Astrocyte (in vitro differentiated cells and primary cell): Measurements from ENCODE around the gene SPAG9. TPM values are rescaled to one million over a fixed set of nuclear protein-coding genes. Genes with fewer than 3 reads are reported as not detected.

Experiments used
- DNase-seq: peaks from one replicate; pipeline ENCODE4 v3.0.0-alpha.2; 2010; ENCODE audit warnings: low read depth
- FAIRE-seq: peaks from 2 replicates; lab custom pipeline; 2011; peaks lifted over from hg19 to GRCh38; lab: Jason Lieb, UNC
- H2AFZ ChIP-seq: 2 replicates; pipeline ENCODE4 v1.6.0; 2012; ENCODE audit warnings: low read depth, low read length, inconsistent platforms
- H3K27ac ChIP-seq: 2 replicates; pipeline ENCODE4 v1.5.1; 2011; ENCODE audit warnings: low read depth, low read length, inconsistent platforms
- H3K27me3 ChIP-seq: 2 replicates; pipeline ENCODE4 v1.6.0; 2011; ENCODE audit warnings: low read length, inconsistent platforms; ENCODE audit not compliant: insufficient read depth
- H3K36me3 ChIP-seq: 2 replicates; pipeline ENCODE4 v1.5.1; 2011; ENCODE audit warnings: low read length, inconsistent platforms; ENCODE audit not compliant: insufficient read depth
- H3K4me1 ChIP-seq: 2 replicates; pipeline ENCODE4 v1.5.1; 2011; ENCODE audit warnings: low read length, inconsistent platforms; ENCODE audit not compliant: insufficient read depth
- H3K4me2 ChIP-seq: 2 replicates; pipeline ENCODE4 v1.6.0; 2012; ENCODE audit warnings: low read length, inconsistent platforms
- H3K4me3 ChIP-seq: 2 replicates; pipeline ENCODE4 v1.5.1; 2011; ENCODE audit warnings: low read depth, mild to moderate bottlenecking, low read length, inconsistent platforms; ENCODE audit not compliant: insufficient read depth
- H3K79me2 ChIP-seq: 2 replicates; pipeline ENCODE4 v1.6.0; 2012; ENCODE audit warnings: mild to moderate bottlenecking, low read length, inconsistent platforms; ENCODE audit not compliant: insufficient read depth
- H3K9ac ChIP-seq: 2 replicates; pipeline ENCODE4 v1.6.0; 2012; ENCODE audit warnings: mild to moderate bottlenecking, low read length, inconsistent platforms
- H3K9me3 ChIP-seq: 2 replicates; pipeline ENCODE4 v1.5.1; 2012; ENCODE audit warnings: low read depth, mild to moderate bottlenecking, low read length, inconsistent platforms; ENCODE audit not compliant: insufficient read depth
- H4K20me1 ChIP-seq: 2 replicates; pipeline ENCODE4 v1.6.0; 2012; ENCODE audit warnings: low read length, inconsistent platforms; ENCODE audit not compliant: insufficient read depth
- H3K27ac Mint-ChIP-seq: one replicate; pipeline ENCODE4 v1.8.0; 2021; ENCODE audit warnings: mild to moderate bottlenecking, mixed read lengths; ENCODE audit not compliant: unreplicated experiment
- H3K27me3 Mint-ChIP-seq: one replicate; pipeline ENCODE4 v1.8.0; 2021; ENCODE audit warnings: low read depth, mixed read lengths; ENCODE audit not compliant: unreplicated experiment
- H3K36me3 Mint-ChIP-seq: one replicate; pipeline ENCODE4 v1.8.0; 2021; ENCODE audit warnings: low read depth, mixed read lengths; ENCODE audit not compliant: unreplicated experiment
- H3K4me1 Mint-ChIP-seq: one replicate; pipeline ENCODE4 v1.8.0; 2021; ENCODE audit warnings: low read depth, mixed read lengths; ENCODE audit not compliant: unreplicated experiment
- H3K4me3 Mint-ChIP-seq: one replicate; pipeline ENCODE4 v1.8.0; 2021; ENCODE audit warnings: mild to moderate bottlenecking, moderate library complexity, mixed read lengths; ENCODE audit not compliant: unreplicated experiment
- H3K9me3 Mint-ChIP-seq: one replicate; pipeline ENCODE4 v1.8.0; 2021; ENCODE audit warnings: mild to moderate bottlenecking, mixed read lengths; ENCODE audit not compliant: unreplicated experiment
- EZH2 ChIP-seq: IDR thresholded peaks from 2 replicates; pipeline ENCODE4 v1.6.1; 2012; ENCODE audit warnings: mild to moderate bottlenecking, low read length, inconsistent platforms; ENCODE audit not compliant: insufficient read depth
- total RNA-seq: library from RNA; stranded (reverse); gene quantifications from 2 replicates; pipeline ENCODE4 v1.2.1, GENCODE V29; 2021
- TF ChIP-seq, protein P1 (sequence below): IDR thresholded peaks from 2 replicates; pipeline ENCODE4 v1.5.1; 2011; ENCODE audit warnings: low read depth, mild to moderate bottlenecking, inconsistent platforms, low read length, moderate library complexity; ENCODE audit not compliant: insufficient read depth

SPAG9 gene
- total RNA-seq, 1 donor from 2014 or later = 102 TPM

DNA sequence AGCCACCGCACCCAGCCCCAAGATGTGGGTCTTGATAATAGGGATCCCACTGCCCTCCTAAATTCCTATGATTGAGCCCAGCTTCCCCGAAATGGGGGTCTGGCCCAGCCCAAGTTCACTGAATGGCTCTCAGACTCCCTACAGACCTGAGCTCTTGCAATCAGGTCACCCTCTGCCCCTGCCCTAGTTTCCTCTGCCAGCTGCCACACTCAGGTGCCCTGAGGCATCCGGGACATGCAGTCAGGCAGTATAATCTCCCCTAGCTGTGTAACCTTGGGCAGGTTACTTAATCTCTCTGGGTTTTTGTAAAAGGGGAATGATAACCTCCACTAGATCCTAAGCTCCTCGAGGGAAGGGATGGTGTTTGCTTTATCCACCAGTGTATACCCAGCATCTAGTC is 193.4 kb downstream of the SPAG9 start:
- no peak for TF ChIP-seq EZH2
- TF ChIP-seq, protein P1, sequence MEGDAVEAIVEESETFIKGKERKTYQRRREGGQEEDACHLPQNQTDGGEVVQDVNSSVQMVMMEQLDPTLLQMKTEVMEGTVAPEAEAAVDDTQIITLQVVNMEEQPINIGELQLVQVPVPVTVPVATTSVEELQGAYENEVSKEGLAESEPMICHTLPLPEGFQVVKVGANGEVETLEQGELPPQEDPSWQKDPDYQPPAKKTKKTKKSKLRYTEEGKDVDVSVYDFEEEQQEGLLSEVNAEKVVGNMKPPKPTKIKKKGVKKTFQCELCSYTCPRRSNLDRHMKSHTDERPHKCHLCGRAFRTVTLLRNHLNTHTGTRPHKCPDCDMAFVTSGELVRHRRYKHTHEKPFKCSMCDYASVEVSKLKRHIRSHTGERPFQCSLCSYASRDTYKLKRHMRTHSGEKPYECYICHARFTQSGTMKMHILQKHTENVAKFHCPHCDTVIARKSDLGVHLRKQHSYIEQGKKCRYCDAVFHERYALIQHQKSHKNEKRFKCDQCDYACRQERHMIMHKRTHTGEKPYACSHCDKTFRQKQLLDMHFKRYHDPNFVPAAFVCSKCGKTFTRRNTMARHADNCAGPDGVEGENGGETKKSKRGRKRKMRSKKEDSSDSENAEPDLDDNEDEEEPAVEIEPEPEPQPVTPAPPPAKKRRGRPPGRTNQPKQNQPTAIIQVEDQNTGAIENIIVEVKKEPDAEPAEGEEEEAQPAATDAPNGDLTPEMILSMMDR = no peak
- no peaks in the 10 kb centered on the region for H3K9me3 ChIP-seq
- FAIRE-seq (no peak), DNase-seq (no peak)
- H3K27me3 ChIP-seq = no peaks in the 10 kb centered on the region
- H3K4me3 ChIP-seq = no peak overlapping the region
- H3K4me2 ChIP-seq = no peak overlapping the region
- H3K4me1 ChIP-seq = peaks cover 14% of the 10 kb centered on the region
- no peak overlapping the region for H2AFZ ChIP-seq
- Mint-ChIP-seq H3K36me3 (no peaks in the 10 kb centered on the region), H3K27me3 (peaks cover 39% of the 10 kb centered on the region), H3K4me3 (no peak overlapping the region), H3K27ac (no peak overlapping the region), H3K4me1 (peaks cover 14% of the 10 kb centered on the region), H3K9me3 (no peaks in the 10 kb centered on the region)
- H3K36me3 ChIP-seq = no peaks in the 10 kb centered on the region
- no peak overlapping the region for H3K27ac ChIP-seq
- no peak overlapping the region for H3K9ac ChIP-seq
- no peaks in the 10 kb centered on the region for H3K79me2 ChIP-seq
- H4K20me1 ChIP-seq = no peaks in the 10 kb centered on the region

DNA sequence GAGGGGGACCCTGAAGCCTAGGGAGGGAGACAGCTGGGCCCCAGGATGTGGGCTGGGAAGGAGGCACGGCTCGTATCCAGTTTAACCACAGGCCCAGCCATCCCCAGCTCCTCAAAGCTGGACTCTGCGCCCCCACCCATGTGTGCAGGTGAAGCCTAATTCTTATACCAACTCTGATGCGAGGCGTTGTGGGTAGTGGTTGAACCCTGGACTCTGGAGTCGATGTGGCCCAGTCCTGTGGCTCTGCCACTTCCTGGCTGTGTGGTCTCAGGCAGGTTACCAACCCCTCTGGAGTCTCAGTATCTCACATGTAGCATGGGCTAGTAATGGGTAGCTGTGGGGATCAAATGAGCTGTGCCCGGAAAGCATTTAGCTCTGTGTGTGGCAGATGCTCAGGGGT is 194.1 kb downstream of the SPAG9 start:
- H3K4me3 ChIP-seq = no peak overlapping the region
- H3K9ac ChIP-seq = no peak overlapping the region
- no peaks in the 10 kb centered on the region for H3K27me3 ChIP-seq
- TF ChIP-seq EZH2 = no peak
- TF ChIP-seq, protein P1 = no peak
- no peaks in the 10 kb centered on the region for H3K79me2 ChIP-seq
- no peaks in the 10 kb centered on the region for H3K9me3 ChIP-seq
- no peak overlapping the region for H3K27ac Mint-ChIP-seq
- H3K4me2 ChIP-seq = no peak overlapping the region
- DNase-seq (no peak), FAIRE-seq (no peak)
- H4K20me1 ChIP-seq = no peaks in the 10 kb centered on the region
- no peak overlapping the region for H3K27ac ChIP-seq
- no peak overlapping the region for H3K4me3 Mint-ChIP-seq
- no peaks in the 10 kb centered on the region for H3K36me3 ChIP-seq
- H2AFZ ChIP-seq = no peak overlapping the region
- peaks cover 42% of the 10 kb centered on the region for H3K27me3 Mint-ChIP-seq
- peaks cover 12% of the 10 kb centered on the region for H3K4me1 Mint-ChIP-seq
- peaks cover 8% of the 10 kb centered on the region for H3K4me1 ChIP-seq
- no peaks in the 10 kb centered on the region for H3K36me3 Mint-ChIP-seq
- H3K9me3 Mint-ChIP-seq = no peaks in the 10 kb centered on the region

DNA sequence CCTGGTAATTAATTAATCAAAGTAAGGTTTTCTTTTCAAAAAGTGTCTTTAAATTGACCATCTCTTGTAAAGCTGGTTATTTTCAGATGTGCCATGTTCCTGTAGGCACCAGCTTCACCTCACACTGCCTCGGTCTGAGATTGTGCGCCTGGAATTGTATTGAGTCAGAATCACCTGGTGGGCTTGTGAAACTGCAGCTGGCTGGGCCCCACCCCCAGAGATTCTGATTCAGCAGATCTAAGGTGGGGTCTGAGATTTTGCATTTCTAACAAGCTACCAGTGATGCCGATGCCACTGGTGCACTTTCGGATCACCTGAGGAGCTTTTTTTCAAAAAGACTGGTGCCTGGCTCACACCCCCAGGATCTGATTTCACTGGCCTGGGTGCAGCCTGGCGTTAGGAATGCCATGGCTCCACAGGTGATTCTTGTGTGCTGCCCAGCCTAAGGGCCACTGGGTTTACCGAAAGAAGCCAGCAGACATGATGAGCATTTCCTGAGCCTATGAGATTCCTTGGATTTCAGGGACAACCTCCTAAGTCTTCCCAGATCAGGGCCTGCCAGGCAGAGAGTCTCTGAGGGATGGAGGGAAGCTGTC is 195.3 kb downstream of the SPAG9 start:
- no peaks in the 10 kb centered on the region for H3K9me3 ChIP-seq
- no peak for FAIRE-seq
- TF ChIP-seq, protein P1 = no peak
- no peak for TF ChIP-seq EZH2
- no peaks in the 10 kb centered on the region for H3K4me1 ChIP-seq
- Mint-ChIP-seq H3K9me3 (peaks cover 2% of the 10 kb centered on the region), H3K36me3 (no peaks in the 10 kb centered on the region), H3K27ac (no peak overlapping the region), H3K4me1 (peaks cover 10% of the 10 kb centered on the region), H3K27me3 (peaks cover 46% of the 10 kb centered on the region), H3K4me3 (no peak overlapping the region)
- H3K27me3 ChIP-seq = no peaks in the 10 kb centered on the region
- H3K4me3 ChIP-seq = no peak overlapping the region
- no peaks in the 10 kb centered on the region for H3K79me2 ChIP-seq
- H3K4me2 ChIP-seq = no peak overlapping the region
- H2AFZ ChIP-seq = no peak overlapping the region
- H3K9ac ChIP-seq = no peak overlapping the region
- no peak for DNase-seq
- H4K20me1 ChIP-seq = no peaks in the 10 kb centered on the region
- H3K36me3 ChIP-seq = no peaks in the 10 kb centered on the region
- no peak overlapping the region for H3K27ac ChIP-seq
